Measurements from ENCODE around the gene SV2C. TPM values are rescaled to one million over a fixed set of nuclear protein-coding genes. Genes with fewer than 3 reads are reported as not detected.
"Not testable (repeated sequence)": the region's sequence is repeated elsewhere in the genome, so short reads cannot be mapped to it uniquely, and the experiment has no call there.

Gene SV2C
- under 1 TPM; 0.22 to 0.60 (median 0.30) TPM for polyA plus RNA-seq (ENCODE audit: insufficient read depth in 1 of 5, insufficient read length in 5 of 5, low replicate concordance in 1 of 5)
- long read RNA-seq, donor 1, partial matches to known transcripts, result 10 of 10 reads
- long read RNA-seq, donor 1, other reads (novel, unspliced or antisense), result 0 of 10 reads
- long read RNA-seq, donor 2, partial matches to known transcripts, result 5 of 5 reads
- long read RNA-seq, donor 2, other reads (novel, unspliced or antisense), result 0 of 5 reads
- long read RNA-seq, donor 3, result 0 reads
- long read RNA-seq, donor 4, result 0 reads
- long read RNA-seq, donor 5, partial matches to known transcripts, result 15 of 15 reads
- long read RNA-seq, donor 5, other reads (novel, unspliced or antisense), result 0 of 15 reads
- long read RNA-seq, donor 6, result 0 reads
- long read RNA-seq, donor 7, result 0 reads
- long read RNA-seq, donor 8, result 0 reads

GRCh38 chr5:76082772-76083554 is at the start of gene SV2C:
TSS of gene SV2C (plus strand) at chr5:76083383. CDS start at chr5:76131751, 48,368 bp downstream.
- DNase-seq, result no peak

GRCh38 chr5:76037736-76038151 is 45.4 kb upstream of the SV2C start:
- not testable (repeated sequence) for DNase-seq

- DNase-seq, result no peak
Observed at GRCh38 chr5:76038212-76038611, 45.0 kb upstream of the SV2C start.

GRCh38 chr5:76040806-76041205 is 42.4 kb upstream of the SV2C start:
- DNase-seq, result no peak

GRCh38 chr5:76041863-76042262 is 41.3 kb upstream of the SV2C start:
- DNase-seq, result peak in 1 of 2 donors; percentile 1

GRCh38 chr5:76046741-76047140 is 36.4 kb upstream of the SV2C start:
- no peak for DNase-seq

- DNase-seq, result no peak
Observed at GRCh38 chr5:76050134-76050533, 33.0 kb upstream of the SV2C start.

GRCh38 chr5:76062502-76063041 is 20.6 kb upstream of the SV2C start:
- no peak for DNase-seq

- DNase-seq, result no peak
Observed at GRCh38 chr5:76065258-76065657, 17.9 kb upstream of the SV2C start.

GRCh38 chr5:76069061-76069735 is 14.0 kb upstream of the SV2C start:
- no peak for DNase-seq

- DNase-seq, result no peak
Observed at GRCh38 chr5:76074487-76075065, 8.6 kb upstream of the SV2C start.

- DNase-seq, result no peak
Observed at GRCh38 chr5:76081811-76082771, 1.1 kb upstream of the SV2C start.

GRCh38 chr5:76083555-76084495 is 642 bp downstream of the SV2C start:
- DNase-seq, result no peak

- DNase-seq, result no peak
Observed at GRCh38 chr5:76084496-76085242, 1.5 kb downstream of the SV2C start.

GRCh38 chr5:76085243-76085579 is 2.0 kb downstream of the SV2C start:
- no peak for DNase-seq

GRCh38 chr5:76086095-76086494 is 2.9 kb downstream of the SV2C start:
- no peak for DNase-seq

GRCh38 chr5:76089156-76089555 is 6.0 kb downstream of the SV2C start:
- DNase-seq, result not testable (repeated sequence)

- no peak for DNase-seq
Observed at GRCh38 chr5:76091351-76091750, 8.2 kb downstream of the SV2C start.

GRCh38 chr5:76099286-76099702 is 16.1 kb downstream of the SV2C start:
- DNase-seq, result no peak
